Keratinocyte (primary cell): ENCODE data around the gene CDH18.

ENCODE experiments used
- EZH2 ChIP-seq: IDR thresholded peaks from one replicate; pipeline ENCODE4 v1.6.1; 2012; ENCODE audit warnings: inconsistent platforms, mild to moderate bottlenecking, low read length, moderate library complexity
- TF ChIP-seq, protein P1 (sequence below), 3 experiments: IDR thresholded peaks in 1 of 3; conservative IDR thresholded peaks in 1 of 3; optimal IDR thresholded peaks in 1 of 3; 2 replicates in 2 of 3; 3 replicates in 1 of 3; pipeline versions ENCODE3 to v1.5.1; 2011; ENCODE audit warnings: low read length in 3 of 3, mild to moderate bottlenecking in 3 of 3, moderate library complexity in 2 of 3, control low read depth in 1 of 3, inconsistent platforms in 1 of 3; ENCODE audit not compliant: insufficient read depth in 2 of 3; ENCODE audit errors: extremely low read depth in 1 of 3

DNA sequence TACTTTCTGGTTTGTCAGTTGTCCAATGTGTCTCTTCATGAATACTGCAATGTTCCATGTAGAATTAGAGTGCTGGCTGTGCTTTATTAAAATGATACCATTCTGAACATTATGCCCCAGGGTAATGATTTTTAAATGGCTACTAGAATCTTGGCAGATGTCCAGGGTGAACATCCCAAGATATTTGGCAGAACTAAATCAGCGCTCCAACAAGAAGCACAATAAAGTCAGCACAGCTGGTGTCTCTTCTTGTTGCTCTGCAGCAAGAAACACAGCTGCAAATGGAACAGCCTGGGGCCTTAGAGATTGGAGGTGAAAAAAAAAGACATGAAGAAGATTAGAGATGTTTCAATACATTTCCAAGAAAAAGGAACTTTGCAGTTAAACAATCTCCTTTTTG, 248.3 kb downstream of the CDH18 start:
- TF ChIP-seq, protein P1, sequence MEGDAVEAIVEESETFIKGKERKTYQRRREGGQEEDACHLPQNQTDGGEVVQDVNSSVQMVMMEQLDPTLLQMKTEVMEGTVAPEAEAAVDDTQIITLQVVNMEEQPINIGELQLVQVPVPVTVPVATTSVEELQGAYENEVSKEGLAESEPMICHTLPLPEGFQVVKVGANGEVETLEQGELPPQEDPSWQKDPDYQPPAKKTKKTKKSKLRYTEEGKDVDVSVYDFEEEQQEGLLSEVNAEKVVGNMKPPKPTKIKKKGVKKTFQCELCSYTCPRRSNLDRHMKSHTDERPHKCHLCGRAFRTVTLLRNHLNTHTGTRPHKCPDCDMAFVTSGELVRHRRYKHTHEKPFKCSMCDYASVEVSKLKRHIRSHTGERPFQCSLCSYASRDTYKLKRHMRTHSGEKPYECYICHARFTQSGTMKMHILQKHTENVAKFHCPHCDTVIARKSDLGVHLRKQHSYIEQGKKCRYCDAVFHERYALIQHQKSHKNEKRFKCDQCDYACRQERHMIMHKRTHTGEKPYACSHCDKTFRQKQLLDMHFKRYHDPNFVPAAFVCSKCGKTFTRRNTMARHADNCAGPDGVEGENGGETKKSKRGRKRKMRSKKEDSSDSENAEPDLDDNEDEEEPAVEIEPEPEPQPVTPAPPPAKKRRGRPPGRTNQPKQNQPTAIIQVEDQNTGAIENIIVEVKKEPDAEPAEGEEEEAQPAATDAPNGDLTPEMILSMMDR (optimal IDR thresholded peaks at IDR 0.05 in 1 of 3, IDR thresholded peaks at IDR 0.05 in 1 of 3, conservative IDR thresholded peaks at IDR 0.05 in 1 of 3; ENCODE audit: extremely low read depth in 1 of 3, insufficient read depth in 2 of 3, low read length in 3 of 3): no peak
- TF ChIP-seq EZH2: no peak
